Kidney (tissue), 14 donors: ENCODE data around the gene TIPRL. TPM values are rescaled to one million over a fixed set of nuclear protein-coding genes. Genes with fewer than 3 reads are reported as not detected.

Source experiments
- DNase-seq, 5 donors: peaks; one replicate each; pipeline ENCODE4 v3.0.0-alpha.2; 2013 to 2020
- FAIRE-seq: peaks from 2 replicates; lab custom pipeline; 2012; peaks lifted over from hg19 to GRCh38; lab: Jason Lieb, UNC
- H3K27ac ChIP-seq, 2 donors: one replicate each; pipeline ENCODE4 v1.7.0; 2013; ENCODE audit warnings: low read depth in 2 of 2, low read length in 2 of 2, inconsistent platforms in 1 of 2
- H3K27me3 ChIP-seq: one replicate; pipeline ENCODE4 v1.7.1; 2013; ENCODE audit warnings: low read length, inconsistent platforms; ENCODE audit not compliant: control insufficient read depth, insufficient read depth
- H3K36me3 ChIP-seq, 3 donors: one replicate each; pipeline versions ENCODE4 v1.7.0 to v1.7.1; 2013; ENCODE audit warnings: low read length in 3 of 3, control low read depth in 1 of 3, inconsistent platforms in 1 of 3; ENCODE audit not compliant: insufficient read depth in 3 of 3, control insufficient read depth in 2 of 3
- H3K4me1 ChIP-seq, 3 donors: one replicate each; pipeline versions ENCODE4 v1.7.0 to v1.7.1; 2013; ENCODE audit warnings: low read length in 3 of 3, inconsistent platforms in 1 of 3, low read depth in 1 of 3; ENCODE audit not compliant: control insufficient read depth in 2 of 3, insufficient read depth in 2 of 3
- H3K4me3 ChIP-seq, 3 donors: one replicate each; pipeline versions ENCODE4 v1.7.0 to v1.8.1; 2013; ENCODE audit warnings: low read length in 3 of 3, control low read depth in 1 of 3, inconsistent platforms in 1 of 3
- H3K9ac ChIP-seq, 3 donors: one replicate each; pipeline versions ENCODE4 v1.7.0 to v1.7.1; 2013; ENCODE audit warnings: low read length in 3 of 3, control low read depth in 1 of 3, inconsistent platforms in 1 of 3
- H3K9me3 ChIP-seq, 3 donors: one replicate each; pipeline versions ENCODE4 v1.7.0 to v1.7.1; 2013; ENCODE audit warnings: low read length in 3 of 3, control low read depth in 1 of 3, inconsistent platforms in 1 of 3; ENCODE audit not compliant: control insufficient read depth in 2 of 3, insufficient read depth in 1 of 3
- CTCF ChIP-seq: IDR thresholded peaks from 3 replicates; pipeline ENCODE4 v1.5.1; 2012; ENCODE audit warnings: mild to moderate bottlenecking, moderate library complexity, borderline replicate concordance; ENCODE audit not compliant: insufficient read depth; ENCODE audit errors: extremely low read depth
- intact Hi-C: fragments of 100-400 bp; cut with DNase I; formaldehyde crosslinking; loops from one replicate; pipeline ENCODE4 v1.11.1; 2022
- polyA plus RNA-seq: library from polyadenylated mRNA; stranded (reverse); fragments of 350-450 nt; fragmentation: Illumina TruSeq; extraction: RNeasy Lipid Tissue Mini Kit (QIAGEN cat#74804); gene quantifications from one replicate; pipeline ENCODE4 v1.2.3, GENCODE V29; 2014; ENCODE audit warnings: low read depth, low replicate concordance; ENCODE audit not compliant: insufficient read depth
- total RNA-seq: library from RNA; stranded (reverse); fragmentation: NEBNext Ultra II Directional; extraction: Animal tissue kit (Norgen Biotek cat#: 25700); gene quantifications from one replicate; pipeline ENCODE4 v1.2.1, GENCODE V29; 2021
- donor health status: control.
- donor health status: control.
- donor health status: control.
- donor health status: control.
- donor health status: control.
- donor health status: DM: yes; HTN: yes; CAD: no.
- donor health status: Normal renal cell carcinoma (clear cell type).

TIPRL gene
- total and polyA plus RNA-seq, 2 donors from 2014 or later: 20.7 to 26.3 TPM

- TF ChIP-seq CTCF: no peak
- no peak for DNase-seq
- Histone ChIP-seq H3K36me3 (no peaks in the 10 kb centered on the region), H3K27ac (no peak overlapping the region), H3K9me3 (no peaks in the 10 kb centered on the region), H3K4me3 (no peak overlapping the region), H3K27me3 (no peaks in the 10 kb centered on the region), H3K4me1 (no peaks in the 10 kb centered on the region), H3K9ac (no peak overlapping the region)
- no peak for FAIRE-seq
- intact Hi-C loops: no loop called here
Observed at GRCh38 chr1:168220470-168220871, 41.7 kb downstream of the TIPRL start.

GRCh38 chr1:168221275-168221674, 42.5 kb downstream of the TIPRL start:
- Histone ChIP-seq H3K4me3 (no peak overlapping the region), H3K9me3 (no peaks in the 10 kb centered on the region), H3K27me3 (no peaks in the 10 kb centered on the region), H3K36me3 (no peaks in the 10 kb centered on the region), H3K9ac (no peak overlapping the region), H3K27ac (no peak overlapping the region), H3K4me1 (no peaks in the 10 kb centered on the region)
- FAIRE-seq (no peak), DNase-seq (no peak)
- TF ChIP-seq CTCF: no peak
- intact Hi-C loops: no loop called here

GRCh38 chr1:168223261-168223660, 44.5 kb downstream of the TIPRL start:
- Histone ChIP-seq H3K9ac (no peak overlapping the region), H3K27me3 (no peaks in the 10 kb centered on the region), H3K4me1 (peaks cover 0 to 14% (median 0%) of the 10 kb centered on the region in 3 donors), H3K9me3 (no peaks in the 10 kb centered on the region), H3K4me3 (no peak overlapping the region), H3K27ac (no peak overlapping the region), H3K36me3 (no peaks in the 10 kb centered on the region)
- DNase-seq: no peak
- TF ChIP-seq CTCF: no peak
- FAIRE-seq: no peak
- intact Hi-C loops: no loop called here
